Gastroesophageal sphincter (tissue), 4 donors: ENCODE results near the gene DDX51. TPM values are rescaled to one million over a fixed set of nuclear protein-coding genes. Genes with fewer than 3 reads are reported as not detected.
"Not testable (repeated sequence)": the region's sequence is repeated elsewhere in the genome, so short reads cannot be mapped to it uniquely, and the experiment has no call there.

Source experiments
- ATAC-seq: fragments of 150-250 bp; one replicate; pipeline ENCODE4 v1.9.1; 2016; ENCODE audit warnings: mild to moderate bottlenecking, moderate library complexity
- H3K27ac ChIP-seq, 4 donors: fragments of 200-600 bp; sonication (generic) in 3 of 4; 1 replicate in 3 of 4; 2 replicates in 1 of 4; pipeline ENCODE4 v1.5.1; 2016 to 2019
- H3K27me3 ChIP-seq: fragments of 200-600 bp; sonication (generic); one replicate; pipeline ENCODE4 v1.5.1; 2019
- H3K36me3 ChIP-seq, 2 donors: fragments of 200-600 bp; sonication (generic); one replicate each; pipeline ENCODE4 v1.5.1; 2019; ENCODE audit warnings: control low read depth in 1 of 2
- H3K4me1 ChIP-seq, 3 donors: fragments of 200-600 bp; sonication (generic); 1 replicate in 2 of 3; 2 replicates in 1 of 3; pipeline ENCODE4 v1.5.1; 2016 to 2019; ENCODE audit warnings: control low read depth in 2 of 3
- H3K4me3 ChIP-seq, 2 donors: fragments of 200-600 bp; sonication (generic); one replicate each; pipeline ENCODE4 v1.5.1; 2019; ENCODE audit warnings: mild to moderate bottlenecking in 1 of 2, moderate library complexity in 1 of 2
- H3K9me3 ChIP-seq, 3 donors: fragments of 200-600 bp; sonication (generic); one replicate each; pipeline ENCODE4 v1.5.1; 2017 to 2019; ENCODE audit warnings: control low read depth in 2 of 3
- EP300 ChIP-seq: sonication (generic); formaldehyde crosslinking; IDR thresholded peaks from one replicate; pipeline ENCODE4 v1.6.1; 2017; ENCODE audit warnings: antibody characterized with exemption, mild to moderate bottlenecking
- POLR2A ChIP-seq, 2 donors: fragments of 450-650 bp; IDR thresholded peaks; one replicate each; pipeline ENCODE4 v1.6.1; 2017; ENCODE audit warnings: antibody characterized with exemption in 2 of 2, mild to moderate bottlenecking in 2 of 2, moderate library complexity in 1 of 2
- POLR2AphosphoS5 ChIP-seq: sonication (generic); formaldehyde crosslinking; IDR thresholded peaks from one replicate; pipeline ENCODE4 v1.6.1; 2017; ENCODE audit warnings: antibody characterized with exemption
- WGBS, 2 donors: methylation state at CpG; one replicate each; pipeline ENCODE4 v1.1.5; 2018; ENCODE audit warnings: low coverage in 1 of 2; 5-methylcytosine and 5-hydroxymethylcytosine counted together
- total RNA-seq, 4 donors: library from RNA; depleted of rRNA; stranded (reverse); fragments of >200 nt; gene quantifications; one replicate each; pipeline ENCODE4 v1.1.0, GENCODE V29; 2016
- TF ChIP-seq, protein P1 (sequence below), 4 experiments: fragments of 200-600 bp in 2 of 4; fragments of 450-650 bp in 2 of 4; sonication (generic) in 1 of 4; IDR thresholded peaks; one replicate each; pipeline ENCODE4 v1.5.1; 2017 to 2019; ENCODE audit warnings: antibody characterized with exemption in 4 of 4, mild to moderate bottlenecking in 2 of 4, moderate library complexity in 2 of 4

The DDX51 gene
- total RNA-seq, 4 donors from 2014 or later: 4.8 to 14.7 (median 11.7) TPM

GRCh38 chr12:132105467-132105866, 38.7 kb downstream of the DDX51 start:
- Histone ChIP-seq H3K27me3 (no peaks in the 10 kb centered on the region), H3K4me3 (no peak overlapping the region), H3K27ac (no peak overlapping the region), H3K36me3 (peaks cover 0 to 67% of the 10 kb centered on the region in 2 donors), H3K4me1 (no peaks in the 10 kb centered on the region), H3K9me3 (no peaks in the 10 kb centered on the region)
- ATAC-seq: no peak
- TF ChIP-seq, protein P1, sequence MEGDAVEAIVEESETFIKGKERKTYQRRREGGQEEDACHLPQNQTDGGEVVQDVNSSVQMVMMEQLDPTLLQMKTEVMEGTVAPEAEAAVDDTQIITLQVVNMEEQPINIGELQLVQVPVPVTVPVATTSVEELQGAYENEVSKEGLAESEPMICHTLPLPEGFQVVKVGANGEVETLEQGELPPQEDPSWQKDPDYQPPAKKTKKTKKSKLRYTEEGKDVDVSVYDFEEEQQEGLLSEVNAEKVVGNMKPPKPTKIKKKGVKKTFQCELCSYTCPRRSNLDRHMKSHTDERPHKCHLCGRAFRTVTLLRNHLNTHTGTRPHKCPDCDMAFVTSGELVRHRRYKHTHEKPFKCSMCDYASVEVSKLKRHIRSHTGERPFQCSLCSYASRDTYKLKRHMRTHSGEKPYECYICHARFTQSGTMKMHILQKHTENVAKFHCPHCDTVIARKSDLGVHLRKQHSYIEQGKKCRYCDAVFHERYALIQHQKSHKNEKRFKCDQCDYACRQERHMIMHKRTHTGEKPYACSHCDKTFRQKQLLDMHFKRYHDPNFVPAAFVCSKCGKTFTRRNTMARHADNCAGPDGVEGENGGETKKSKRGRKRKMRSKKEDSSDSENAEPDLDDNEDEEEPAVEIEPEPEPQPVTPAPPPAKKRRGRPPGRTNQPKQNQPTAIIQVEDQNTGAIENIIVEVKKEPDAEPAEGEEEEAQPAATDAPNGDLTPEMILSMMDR (IDR thresholded peaks at IDR 0.05): no peak
- no peak for TF ChIP-seq POLR2A (IDR thresholded peaks at IDR 0.05)
- no peak for TF ChIP-seq EP300
- TF ChIP-seq POLR2AphosphoS5: no peak
- 70 to 78% methylated on average over 2 to 6 of the region's 6 CpGs for WGBS, 2 donors

DNA sequence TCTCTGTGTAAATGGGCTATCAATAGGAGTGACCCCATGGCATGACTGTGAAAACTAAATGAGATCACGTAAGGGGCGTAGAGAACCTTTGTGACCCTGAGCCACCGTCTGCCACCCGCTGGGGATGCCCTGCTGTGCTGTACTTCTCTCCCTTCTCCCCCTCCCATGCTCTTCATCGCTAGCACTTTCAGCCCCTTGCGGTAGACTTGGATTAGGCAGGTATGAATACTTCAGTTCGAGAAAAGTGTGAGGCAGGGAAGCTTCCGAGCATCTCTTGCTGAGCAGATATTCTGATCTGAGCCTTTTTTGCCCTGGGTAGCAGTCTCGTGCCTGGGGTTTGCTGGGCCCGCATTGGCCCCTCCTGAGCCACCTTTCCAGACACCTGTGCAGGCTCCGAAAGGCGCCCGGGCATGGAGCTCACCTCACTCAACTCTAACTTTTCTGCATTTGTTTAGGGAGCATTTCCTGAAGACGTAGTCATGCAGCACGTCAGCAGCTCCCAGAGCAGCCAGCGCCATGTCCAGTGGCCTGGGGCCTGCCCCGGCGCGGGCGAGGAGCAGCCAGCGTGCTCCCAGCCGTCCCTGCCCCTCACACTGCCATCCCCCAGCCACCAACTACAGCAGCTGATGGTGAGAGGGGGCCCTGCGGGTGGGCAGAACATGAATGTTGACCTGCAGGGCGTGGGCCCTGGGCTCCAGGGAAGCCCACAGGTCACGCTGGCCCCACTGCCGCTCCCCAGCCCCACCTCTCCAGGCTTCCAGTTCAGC, 40.4 kb downstream of the DDX51 start:
- TF ChIP-seq POLR2AphosphoS5 (no peak), POLR2A (IDR thresholded peaks at IDR 0.05) (no peak), EP300 (no peak)
- TF ChIP-seq, protein P1 (IDR thresholded peaks at IDR 0.05): no peak
- ATAC-seq: no peak
- H3K9me3 ChIP-seq: no peaks in the 10 kb centered on the region
- no peak overlapping the region for H3K27ac ChIP-seq
- H3K36me3 ChIP-seq: peaks cover 0 to 65% of the 10 kb centered on the region in 2 donors
- WGBS, 2 donors: 87 to 89% methylated on average over 7 to 15 of the region's 26 CpGs
- H3K4me1 ChIP-seq: no peaks in the 10 kb centered on the region
- no peaks in the 10 kb centered on the region for H3K27me3 ChIP-seq
- H3K4me3 ChIP-seq: no peak overlapping the region

DNA sequence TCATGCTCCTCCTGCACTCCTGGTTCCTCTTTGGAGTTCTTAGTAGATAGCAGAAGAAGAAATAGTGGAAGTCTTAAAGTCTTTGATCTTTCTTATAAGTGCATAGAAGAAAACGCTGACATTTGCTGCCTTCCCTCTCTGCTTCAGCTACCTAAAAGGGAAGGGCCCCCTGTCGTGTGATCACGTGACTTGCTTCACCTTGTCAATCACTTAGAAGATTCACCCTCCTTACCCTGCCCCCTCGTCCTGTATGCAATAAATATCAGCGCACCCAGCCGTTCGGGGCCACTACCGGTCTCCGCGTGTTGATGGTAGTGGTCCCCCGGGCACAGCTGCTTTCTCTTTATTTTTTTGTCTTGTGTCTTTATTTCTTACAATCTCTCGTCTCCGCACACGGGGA, 41.0 kb downstream of the DDX51 start:
- H3K9me3 ChIP-seq, ATAC-seq, H3K4me3 ChIP-seq, H3K27ac ChIP-seq, H3K27me3 ChIP-seq, H3K4me1 ChIP-seq: not testable (repeated sequence)
- peaks cover 0 to 62% of the 10 kb centered on the region in 2 donors for H3K36me3 ChIP-seq
- 76 to 81% methylated on average over 12 to 14 of the region's 14 CpGs for WGBS, 2 donors

- no peaks in the 10 kb centered on the region for H3K4me1 ChIP-seq
- H3K9me3 ChIP-seq: no peaks in the 10 kb centered on the region
- no peak for ATAC-seq
- H3K27me3 ChIP-seq: no peaks in the 10 kb centered on the region
- H3K4me3 ChIP-seq: no peak overlapping the region
- WGBS, 2 donors: 86 to 95% methylated on average over 3 to 5 of the region's 9 CpGs
- TF ChIP-seq EP300 (no peak), POLR2AphosphoS5 (no peak), POLR2A (IDR thresholded peaks at IDR 0.05) (no peak)
- TF ChIP-seq, protein P1 (IDR thresholded peaks at IDR 0.05): no peak
- no peak overlapping the region for H3K27ac ChIP-seq
- H3K36me3 ChIP-seq: peaks cover 0 to 61% of the 10 kb centered on the region in 2 donors
Observed at GRCh38 chr12:132102297-132102696, 41.8 kb downstream of the DDX51 start.

DNA sequence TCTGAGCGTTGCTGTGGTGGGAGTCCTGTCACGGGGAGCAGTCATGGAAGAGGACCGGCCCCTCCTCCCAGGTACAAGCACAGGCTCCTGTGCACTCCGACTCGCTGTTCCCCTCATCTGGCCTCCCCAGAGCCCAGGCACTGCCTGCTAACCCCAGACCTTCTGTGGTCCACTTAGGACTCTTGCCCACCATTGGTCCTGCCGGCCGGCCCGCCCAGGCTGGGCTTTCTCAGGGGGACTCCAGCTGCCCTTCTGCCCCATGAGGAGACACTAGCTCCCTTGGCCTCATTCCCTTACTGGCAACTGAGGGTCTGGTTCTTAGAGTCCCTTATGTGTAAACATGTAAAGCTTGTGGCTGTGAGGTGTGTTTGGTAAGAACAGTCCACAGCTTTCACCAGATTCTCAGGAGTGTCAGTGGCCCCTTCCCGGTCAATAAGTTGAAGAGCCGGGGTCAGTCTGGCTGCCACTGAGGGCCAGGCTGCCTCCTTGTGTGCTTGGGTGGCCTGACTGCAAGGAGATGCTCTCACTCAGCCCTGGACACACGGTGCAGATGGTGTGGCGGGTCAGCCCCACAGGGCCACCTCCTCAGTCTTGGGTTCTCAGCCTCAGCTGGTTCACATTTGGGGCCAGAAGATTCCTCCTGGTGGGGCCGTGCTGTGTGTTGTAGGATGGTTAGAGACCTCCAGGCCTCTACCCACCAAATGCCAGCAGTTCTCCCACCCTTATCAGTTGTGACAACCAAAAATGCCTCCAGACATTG, 43.6 kb downstream of the DDX51 start:
- Histone ChIP-seq H3K27ac (no peak overlapping the region), H3K4me1 (no peaks in the 10 kb centered on the region), H3K9me3 (no peaks in the 10 kb centered on the region), H3K36me3 (peaks cover 0 to 55% of the 10 kb centered on the region in 2 donors), H3K4me3 (no peak overlapping the region), H3K27me3 (no peaks in the 10 kb centered on the region)
- WGBS, 2 donors: 100% methylated on average over 1 of the region's 13 CpGs; no CpG with 5 or more reads in 1 of the 2 donors
- TF ChIP-seq, protein P1 (IDR thresholded peaks at IDR 0.05): no peak
- TF ChIP-seq POLR2AphosphoS5 (no peak), POLR2A (IDR thresholded peaks at IDR 0.05) (no peak), EP300 (no peak)
- ATAC-seq: no peak
